SK-N-SH (cell line): ENCODE measurements around the gene WBP1L.

Source experiments
- CTCF ChIP-seq: fragments of 200-600 bp; sonication (generic); IDR thresholded peaks from 2 replicates; pipeline ENCODE4 v1.6.1; 2017; ENCODE audit warnings: antibody characterized with exemption, mild to moderate bottlenecking, moderate library complexity
- EP300 ChIP-seq, 2 experiments: IDR thresholded peaks; 2 replicates each; pipeline versions ENCODE4 v1.4.0 to v1.6.1; 2012; ENCODE audit warnings: borderline replicate concordance in 1 of 2, low read depth in 1 of 2, low read length in 1 of 2
- FOXJ3 ChIP-seq: sonication (generic); formaldehyde crosslinking; IDR thresholded peaks from 2 replicates; pipeline ENCODE4 v1.5.1; 2020; ENCODE audit warnings: mild to moderate bottlenecking, missing genetic modification reagents
- MXI1 ChIP-seq: IDR thresholded peaks from 2 replicates; pipeline ENCODE4 v1.6.1; 2012; ENCODE audit warnings: mild to moderate bottlenecking, low read depth, low read length, improper control_type of control experiment
- POLR2AphosphoS5 ChIP-seq: IDR thresholded peaks from 2 replicates; pipeline ENCODE4 v1.6.1; 2012; ENCODE audit warnings: low read depth, low read length
- SMC3 ChIP-seq: IDR thresholded peaks from 2 replicates; pipeline ENCODE4 v1.6.1; 2012; ENCODE audit warnings: low read depth, low read length, improper control_type of control experiment
- TF ChIP-seq, protein P1 (sequence below): IDR thresholded peaks from 2 replicates; pipeline ENCODE4 v1.4.0; 2012; ENCODE audit warnings: low read depth, borderline replicate concordance
- TF ChIP-seq, protein P2 (sequence below): fragments of 150-350 bp; IDR thresholded peaks from 2 replicates; pipeline ENCODE4 v1.6.1; 2017; ENCODE audit warnings: antibody characterized with exemption, low read length, low read depth, borderline replicate concordance

GRCh38 chr10:102865620-102866019 lies 121.9 kb downstream of the WBP1L start:
- no peak for TF ChIP-seq SMC3
- TF ChIP-seq CTCF = no peak
- TF ChIP-seq POLR2AphosphoS5 = no peak
- TF ChIP-seq EP300 (IDR thresholded peaks at IDR 0.05; ENCODE audit: borderline replicate concordance in 1 of 2, low read depth in 1 of 2, low read length in 1 of 2) = no peak
- TF ChIP-seq, protein P1, sequence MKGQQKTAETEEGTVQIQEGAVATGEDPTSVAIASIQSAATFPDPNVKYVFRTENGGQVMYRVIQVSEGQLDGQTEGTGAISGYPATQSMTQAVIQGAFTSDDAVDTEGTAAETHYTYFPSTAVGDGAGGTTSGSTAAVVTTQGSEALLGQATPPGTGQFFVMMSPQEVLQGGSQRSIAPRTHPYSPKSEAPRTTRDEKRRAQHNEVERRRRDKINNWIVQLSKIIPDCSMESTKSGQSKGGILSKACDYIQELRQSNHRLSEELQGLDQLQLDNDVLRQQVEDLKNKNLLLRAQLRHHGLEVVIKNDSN = no peak
- TF ChIP-seq, protein P2, sequence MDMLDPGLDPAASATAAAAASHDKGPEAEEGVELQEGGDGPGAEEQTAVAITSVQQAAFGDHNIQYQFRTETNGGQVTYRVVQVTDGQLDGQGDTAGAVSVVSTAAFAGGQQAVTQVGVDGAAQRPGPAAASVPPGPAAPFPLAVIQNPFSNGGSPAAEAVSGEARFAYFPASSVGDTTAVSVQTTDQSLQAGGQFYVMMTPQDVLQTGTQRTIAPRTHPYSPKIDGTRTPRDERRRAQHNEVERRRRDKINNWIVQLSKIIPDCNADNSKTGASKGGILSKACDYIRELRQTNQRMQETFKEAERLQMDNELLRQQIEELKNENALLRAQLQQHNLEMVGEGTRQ = no peak
- no peak for TF ChIP-seq MXI1
- TF ChIP-seq FOXJ3 (CRISPR knock-in tag) = no peak
